ENCODE results near the gene BCAS3. TPM values are rescaled to one million over a fixed set of nuclear protein-coding genes. Genes with fewer than 3 reads are reported as not detected.
"Not testable (repeated sequence)": the region's sequence is repeated elsewhere in the genome, so short reads cannot be mapped to it uniquely, and the experiment has no call there.

Gene BCAS3
- polyA plus RNA-seq, 3 donors, result 10.3 to 19.1 (median 14.7) TPM

DNA sequence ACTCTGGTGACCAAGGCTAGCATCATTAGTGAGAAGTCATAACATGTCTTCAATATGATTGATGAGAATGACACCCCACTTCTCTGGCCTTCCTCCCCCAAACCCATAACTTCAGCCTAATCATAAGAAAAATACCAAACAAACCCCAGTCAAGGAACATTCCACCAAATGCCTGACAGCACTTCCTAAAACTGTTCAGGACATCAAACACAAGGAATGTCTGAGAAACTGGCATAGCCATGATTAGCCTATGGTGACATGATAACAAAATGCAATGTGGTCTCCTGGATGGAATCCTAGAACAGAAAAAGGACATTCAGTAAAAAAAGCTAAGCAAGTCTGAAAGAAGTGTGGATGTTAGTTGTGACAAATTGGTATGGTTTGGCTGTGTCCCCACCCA, 749.9 kb downstream of the BCAS3 start:
- Histone ChIP-seq H3K4me1 (ENCODE audit: control insufficient read depth in 1 of 2, insufficient read depth in 2 of 2, low read length in 2 of 2) (no peaks in the 10 kb centered on the region), H3K9me3 (replicated peaks in 1 of 2; ENCODE audit: control insufficient read depth in 1 of 2, insufficient read depth in 1 of 2, low read length in 2 of 2) (no peaks in the 10 kb centered on the region), H3K27me3 (ENCODE audit: control insufficient read depth in 2 of 2, insufficient read depth in 2 of 2, low read length in 2 of 2) (peaks cover 5 to 38% of the 10 kb centered on the region in 2 donors), H3K4me3 (replicated peaks in 1 of 3; ENCODE audit: low read depth in 2 of 3, low read length in 3 of 3) (no peak overlapping the region), H4K20me1 (ENCODE audit: insufficient read depth, low read length) (no peaks in the 10 kb centered on the region), H2AFZ (ENCODE audit: insufficient read depth, low read depth, low read length, poor library complexity, severe bottlenecking) (no peak overlapping the region), H3K79me2 (ENCODE audit: insufficient read depth, low read length) (no peaks in the 10 kb centered on the region), H3K9ac (ENCODE audit: insufficient read depth, low read length, poor library complexity, severe bottlenecking) (no peak overlapping the region), H3K27ac (ENCODE audit: low read depth in 1 of 2, low read length in 2 of 2) (no peak overlapping the region), H3K4me2 (replicated peaks; ENCODE audit: extremely low read depth, low read length, poor library complexity, severe bottlenecking) (no peak overlapping the region), H3K36me3 (replicated peaks in 1 of 2; ENCODE audit: control insufficient read depth in 1 of 2, insufficient read depth in 2 of 2, low read length in 2 of 2) (no peaks in the 10 kb centered on the region)
- TF ChIP-seq, protein P1, sequence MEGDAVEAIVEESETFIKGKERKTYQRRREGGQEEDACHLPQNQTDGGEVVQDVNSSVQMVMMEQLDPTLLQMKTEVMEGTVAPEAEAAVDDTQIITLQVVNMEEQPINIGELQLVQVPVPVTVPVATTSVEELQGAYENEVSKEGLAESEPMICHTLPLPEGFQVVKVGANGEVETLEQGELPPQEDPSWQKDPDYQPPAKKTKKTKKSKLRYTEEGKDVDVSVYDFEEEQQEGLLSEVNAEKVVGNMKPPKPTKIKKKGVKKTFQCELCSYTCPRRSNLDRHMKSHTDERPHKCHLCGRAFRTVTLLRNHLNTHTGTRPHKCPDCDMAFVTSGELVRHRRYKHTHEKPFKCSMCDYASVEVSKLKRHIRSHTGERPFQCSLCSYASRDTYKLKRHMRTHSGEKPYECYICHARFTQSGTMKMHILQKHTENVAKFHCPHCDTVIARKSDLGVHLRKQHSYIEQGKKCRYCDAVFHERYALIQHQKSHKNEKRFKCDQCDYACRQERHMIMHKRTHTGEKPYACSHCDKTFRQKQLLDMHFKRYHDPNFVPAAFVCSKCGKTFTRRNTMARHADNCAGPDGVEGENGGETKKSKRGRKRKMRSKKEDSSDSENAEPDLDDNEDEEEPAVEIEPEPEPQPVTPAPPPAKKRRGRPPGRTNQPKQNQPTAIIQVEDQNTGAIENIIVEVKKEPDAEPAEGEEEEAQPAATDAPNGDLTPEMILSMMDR (IDR thresholded peaks at IDR 0.05), result no peak
- Mint-ChIP-seq H3K27me3 (ENCODE audit: low read depth in 3 of 3) (peaks cover 27 to 42% (median 32%) of the 10 kb centered on the region in 3 donors), H3K27ac (no peak overlapping the region), H3K4me3 (no peak overlapping the region), H3K9me3 (peaks cover 0 to 4% (median 0%) of the 10 kb centered on the region in 7 donors), H3K36me3 (no peaks in the 10 kb centered on the region), H3K4me1 (no peaks in the 10 kb centered on the region)
- DNase-seq, result no peak
- intact Hi-C loops (cut with micrococcal nuclease), result no loop called here

DNA sequence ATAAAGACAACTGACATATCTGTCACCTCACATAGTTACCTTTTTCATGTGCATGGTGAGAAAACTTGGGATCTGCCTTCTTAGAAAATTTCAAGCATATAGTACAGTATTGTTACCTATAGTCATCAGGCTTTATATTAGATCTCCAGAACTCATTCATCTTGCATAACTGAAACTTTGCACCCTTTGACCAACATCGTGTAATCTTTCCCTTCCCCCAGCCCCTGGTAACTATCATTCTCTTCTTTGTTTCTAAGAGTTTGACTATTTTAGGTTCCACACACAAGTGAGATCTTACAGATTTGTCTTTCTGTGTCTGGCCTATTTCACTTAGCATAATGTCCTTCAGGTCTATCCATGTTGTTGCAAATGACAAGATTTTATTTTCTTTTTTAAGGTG, 751.6 kb downstream of the BCAS3 start:
- no peak for DNase-seq
- H3K27me3 Mint-ChIP-seq (ENCODE audit: low read depth in 3 of 3), result peaks cover 23 to 43% (median 30%) of the 10 kb centered on the region in 3 donors
- Histone ChIP-seq H4K20me1 (ENCODE audit: insufficient read depth, low read length) (no peaks in the 10 kb centered on the region), H2AFZ (ENCODE audit: insufficient read depth, low read depth, low read length, poor library complexity, severe bottlenecking) (no peak overlapping the region), H3K9me3 (replicated peaks in 1 of 2; ENCODE audit: control insufficient read depth in 1 of 2, insufficient read depth in 1 of 2, low read length in 2 of 2) (no peaks in the 10 kb centered on the region), H3K9ac (ENCODE audit: insufficient read depth, low read length, poor library complexity, severe bottlenecking) (no peak overlapping the region), H3K79me2 (ENCODE audit: insufficient read depth, low read length) (no peaks in the 10 kb centered on the region), H3K36me3 (replicated peaks in 1 of 2; ENCODE audit: control insufficient read depth in 1 of 2, insufficient read depth in 2 of 2, low read length in 2 of 2) (no peaks in the 10 kb centered on the region), H3K4me1 (ENCODE audit: control insufficient read depth in 1 of 2, insufficient read depth in 2 of 2, low read length in 2 of 2) (no peaks in the 10 kb centered on the region), H3K4me3 (replicated peaks in 1 of 3; ENCODE audit: low read depth in 2 of 3, low read length in 3 of 3) (no peak overlapping the region), H3K4me2 (replicated peaks; ENCODE audit: extremely low read depth, low read length, poor library complexity, severe bottlenecking) (no peak overlapping the region), H3K27ac (ENCODE audit: low read depth in 1 of 2, low read length in 2 of 2) (no peak overlapping the region), H3K27me3 (ENCODE audit: control insufficient read depth in 2 of 2, insufficient read depth in 2 of 2, low read length in 2 of 2) (peaks cover 8 to 28% of the 10 kb centered on the region in 2 donors)
- intact Hi-C loops (cut with micrococcal nuclease), result no loop called here
- no peaks in the 10 kb centered on the region for H3K4me1 Mint-ChIP-seq
- TF ChIP-seq, protein P1 (IDR thresholded peaks at IDR 0.05), result no peak
- no peak overlapping the region for H3K4me3 Mint-ChIP-seq
- no peaks in the 10 kb centered on the region for H3K36me3 Mint-ChIP-seq
- H3K9me3 Mint-ChIP-seq, result peaks cover 0 to 4% (median 0%) of the 10 kb centered on the region in 7 donors
- H3K27ac Mint-ChIP-seq, result no peak overlapping the region
- WGBS (ENCODE audit: insufficient coverage), result 100% methylated on average over 1 of the region's 1 CpG

DNA sequence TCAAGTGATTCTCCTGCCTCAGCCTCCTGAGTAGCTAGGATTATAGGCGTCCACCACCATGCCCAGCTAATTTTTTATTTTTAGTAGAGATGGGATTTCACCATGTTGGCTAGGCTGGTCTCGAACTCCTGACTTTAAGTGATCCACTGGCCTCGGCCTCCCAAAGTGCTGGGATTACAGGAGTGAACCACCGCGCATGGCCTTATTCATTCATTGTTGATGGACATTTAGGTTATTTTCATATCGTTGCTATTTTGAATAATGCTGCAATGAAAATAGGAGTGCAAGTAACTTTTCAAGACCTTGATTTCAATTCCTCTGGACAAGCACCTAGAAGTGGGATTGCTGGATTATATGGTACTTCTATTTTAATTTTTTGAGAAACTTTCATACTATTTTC, 752.2 kb downstream of the BCAS3 start:
- H3K4me3 Mint-ChIP-seq; H3K36me3 ChIP-seq (replicated peaks in 1 of 2; ENCODE audit: control insufficient read depth in 1 of 2, insufficient read depth in 2 of 2, low read length in 2 of 2); H3K27ac Mint-ChIP-seq; H4K20me1 ChIP-seq (ENCODE audit: insufficient read depth, low read length); H3K9ac ChIP-seq (ENCODE audit: insufficient read depth, low read length, poor library complexity, severe bottlenecking); H3K4me1 ChIP-seq (ENCODE audit: control insufficient read depth in 1 of 2, insufficient read depth in 2 of 2, low read length in 2 of 2); H2AFZ ChIP-seq (ENCODE audit: insufficient read depth, low read depth, low read length, poor library complexity, severe bottlenecking); H3K9me3 Mint-ChIP-seq; intact Hi-C loops (cut with micrococcal nuclease); H3K4me1 Mint-ChIP-seq; H3K4me3 ChIP-seq (replicated peaks in 1 of 3; ENCODE audit: low read depth in 2 of 3, low read length in 3 of 3); H3K27ac ChIP-seq (ENCODE audit: low read depth in 1 of 2, low read length in 2 of 2); H3K4me2 ChIP-seq (replicated peaks; ENCODE audit: extremely low read depth, low read length, poor library complexity, severe bottlenecking); H3K36me3 Mint-ChIP-seq; DNase-seq; H3K9me3 ChIP-seq (replicated peaks in 1 of 2; ENCODE audit: control insufficient read depth in 1 of 2, insufficient read depth in 1 of 2, low read length in 2 of 2); H3K79me2 ChIP-seq (ENCODE audit: insufficient read depth, low read length): not testable (repeated sequence)
- H3K27me3 Mint-ChIP-seq (ENCODE audit: low read depth in 3 of 3), result peaks cover 25 to 44% (median 35%) of the 10 kb centered on the region in 3 donors
- H3K27me3 ChIP-seq (ENCODE audit: control insufficient read depth in 2 of 2, insufficient read depth in 2 of 2, low read length in 2 of 2), result peaks cover 12 to 29% of the 10 kb centered on the region in 2 donors
- 80% methylated on average over 2 of the region's 6 CpGs for WGBS (ENCODE audit: insufficient coverage)

Data from CD14-positive monocyte (primary cell).